DOHH2 (cell line): ENCODE measurements around the gene ATXN7L1.
"Not testable (repeated sequence)": the region's sequence is repeated elsewhere in the genome, so short reads cannot be mapped to it uniquely, and the experiment has no call there.

Experiments
- H3F3A ChIP-seq: fragments of 200-600 bp; sonication (generic), shearing (Covaris generic); 2 replicates; pipeline ENCODE4 v1.6.0; 2016; ENCODE audit warnings: antibody characterized with exemption, mild to moderate bottlenecking; ENCODE audit not compliant: control insufficient read depth, insufficient read depth
- H3K27ac ChIP-seq: fragments of 200-600 bp; sonication (generic); 2 replicates; pipeline ENCODE4 v1.5.1; 2014; ENCODE audit warnings: low read depth, mild to moderate bottlenecking, low read length, moderate library complexity
- H3K27me3 ChIP-seq: fragments of 200-600 bp; sonication (generic); 2 replicates; pipeline ENCODE4 v1.6.1; 2014; ENCODE audit warnings: mild to moderate bottlenecking, low read length, mixed read lengths; ENCODE audit not compliant: control insufficient read depth
- H3K36me3 ChIP-seq: fragments of 200-600 bp; sonication (generic); 2 replicates; pipeline ENCODE4 v1.6.1; 2014; ENCODE audit warnings: mild to moderate bottlenecking, low read length, moderate library complexity, mixed read lengths; ENCODE audit not compliant: control insufficient read depth
- H3K4me1 ChIP-seq: fragments of 200-600 bp; sonication (generic); 2 replicates; pipeline ENCODE4 v1.6.1; 2014; ENCODE audit warnings: mild to moderate bottlenecking, low read length, mixed read lengths; ENCODE audit not compliant: control insufficient read depth
- H3K4me2 ChIP-seq: fragments of 200-600 bp; sonication (generic); 2 replicates; pipeline ENCODE4 v1.6.0; 2014; ENCODE audit warnings: mild to moderate bottlenecking, low read length, moderate library complexity
- H3K4me3 ChIP-seq: fragments of 200-600 bp; sonication (generic); 2 replicates; pipeline ENCODE4 v1.5.1; 2014; ENCODE audit warnings: mild to moderate bottlenecking, low read length, mixed read lengths
- H3K79me2 ChIP-seq: fragments of 200-600 bp; sonication (generic); 2 replicates; pipeline ENCODE4 v1.6.1; 2014; ENCODE audit warnings: mild to moderate bottlenecking, low read length, mixed read lengths; ENCODE audit not compliant: control insufficient read depth
- H3K9me2 ChIP-seq: fragments of 200-600 bp; sonication (generic); replicated peaks from 2 replicates; pipeline ENCODE4 v1.6.1; 2014; ENCODE audit warnings: mild to moderate bottlenecking, low read length, mixed read lengths; ENCODE audit not compliant: control insufficient read depth
- H3K9me3 ChIP-seq: fragments of 200-600 bp; sonication (generic); 2 replicates; pipeline ENCODE4 v1.6.1; 2014; ENCODE audit warnings: antibody characterized with exemption, low read length, mixed read lengths; ENCODE audit not compliant: control insufficient read depth, insufficient read depth
- H4K20me1 ChIP-seq: fragments of 200-600 bp; sonication (generic); 2 replicates; pipeline ENCODE4 v1.6.0; 2014; ENCODE audit warnings: low read depth, mild to moderate bottlenecking, antibody characterized with exemption, low read length, moderate library complexity; ENCODE audit not compliant: control insufficient read depth, insufficient read depth
- EZH2phosphoT487 ChIP-seq: fragments of 200-600 bp; sonication (generic); IDR thresholded peaks from 2 replicates; pipeline ENCODE4 v1.6.1; 2017; ENCODE audit warnings: borderline replicate concordance, mild to moderate bottlenecking, antibody characterized with exemption, low read length, moderate library complexity, mixed read lengths
- TF ChIP-seq, protein P1 (sequence below): fragments of 200-600 bp; sonication (generic); IDR thresholded peaks from one replicate; pipeline ENCODE4 v1.5.1; 2014; ENCODE audit warnings: antibody characterized with exemption, mild to moderate bottlenecking, low read depth, low read length; ENCODE audit not compliant: poor library complexity, severe bottlenecking

Gene ATXN7L1

DNA sequence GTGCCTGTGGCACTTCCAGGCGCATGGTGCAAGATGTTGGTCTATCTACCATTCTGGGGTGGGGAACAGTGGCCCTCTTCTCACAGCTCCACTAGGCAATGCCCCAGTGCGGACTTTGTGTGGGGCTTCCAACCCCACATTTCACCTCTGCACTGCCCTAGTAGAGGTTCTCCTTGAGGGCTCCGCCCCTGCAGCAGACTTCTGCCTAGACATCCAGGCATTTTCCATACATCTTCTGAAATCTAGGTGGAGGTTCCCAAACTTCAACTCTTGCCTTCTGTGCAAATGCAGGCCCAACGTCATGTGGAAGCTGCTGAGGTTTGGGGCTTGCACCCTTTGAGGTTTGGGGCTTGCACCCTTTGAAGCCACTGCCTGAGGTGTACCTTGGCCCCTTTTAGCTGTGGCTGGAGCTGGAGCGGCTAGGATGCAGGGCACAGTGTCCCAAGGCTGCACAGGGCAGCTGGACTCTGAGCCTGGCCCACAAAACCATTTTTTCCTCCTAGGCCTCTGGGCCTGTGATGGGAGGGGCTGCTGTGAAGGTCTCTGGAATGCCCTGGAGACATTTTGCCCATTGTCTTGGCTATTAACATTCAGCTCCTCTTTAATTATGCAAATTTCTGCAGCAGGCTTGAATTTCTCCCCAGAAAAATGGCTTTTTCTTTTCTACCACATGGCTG is 164.5 kb downstream of the ATXN7L1 start:
- H3K4me1 ChIP-seq, result no peaks in the 10 kb centered on the region
- H3K9me3 ChIP-seq, result peaks cover 35% of the 10 kb centered on the region
- H3K27me3 ChIP-seq, result no peaks in the 10 kb centered on the region
- H3F3A ChIP-seq, result no peaks in the 10 kb centered on the region
- no peak overlapping the region for H3K4me2 ChIP-seq
- H3K4me3 ChIP-seq, result no peak overlapping the region
- TF ChIP-seq, protein P1, sequence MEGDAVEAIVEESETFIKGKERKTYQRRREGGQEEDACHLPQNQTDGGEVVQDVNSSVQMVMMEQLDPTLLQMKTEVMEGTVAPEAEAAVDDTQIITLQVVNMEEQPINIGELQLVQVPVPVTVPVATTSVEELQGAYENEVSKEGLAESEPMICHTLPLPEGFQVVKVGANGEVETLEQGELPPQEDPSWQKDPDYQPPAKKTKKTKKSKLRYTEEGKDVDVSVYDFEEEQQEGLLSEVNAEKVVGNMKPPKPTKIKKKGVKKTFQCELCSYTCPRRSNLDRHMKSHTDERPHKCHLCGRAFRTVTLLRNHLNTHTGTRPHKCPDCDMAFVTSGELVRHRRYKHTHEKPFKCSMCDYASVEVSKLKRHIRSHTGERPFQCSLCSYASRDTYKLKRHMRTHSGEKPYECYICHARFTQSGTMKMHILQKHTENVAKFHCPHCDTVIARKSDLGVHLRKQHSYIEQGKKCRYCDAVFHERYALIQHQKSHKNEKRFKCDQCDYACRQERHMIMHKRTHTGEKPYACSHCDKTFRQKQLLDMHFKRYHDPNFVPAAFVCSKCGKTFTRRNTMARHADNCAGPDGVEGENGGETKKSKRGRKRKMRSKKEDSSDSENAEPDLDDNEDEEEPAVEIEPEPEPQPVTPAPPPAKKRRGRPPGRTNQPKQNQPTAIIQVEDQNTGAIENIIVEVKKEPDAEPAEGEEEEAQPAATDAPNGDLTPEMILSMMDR, result no peak
- no peak for TF ChIP-seq EZH2phosphoT487
- no peaks in the 10 kb centered on the region for H3K9me2 ChIP-seq
- no peaks in the 10 kb centered on the region for H3K79me2 ChIP-seq
- no peaks in the 10 kb centered on the region for H3K36me3 ChIP-seq
- no peaks in the 10 kb centered on the region for H4K20me1 ChIP-seq
- H3K27ac ChIP-seq, result no peak overlapping the region

DNA sequence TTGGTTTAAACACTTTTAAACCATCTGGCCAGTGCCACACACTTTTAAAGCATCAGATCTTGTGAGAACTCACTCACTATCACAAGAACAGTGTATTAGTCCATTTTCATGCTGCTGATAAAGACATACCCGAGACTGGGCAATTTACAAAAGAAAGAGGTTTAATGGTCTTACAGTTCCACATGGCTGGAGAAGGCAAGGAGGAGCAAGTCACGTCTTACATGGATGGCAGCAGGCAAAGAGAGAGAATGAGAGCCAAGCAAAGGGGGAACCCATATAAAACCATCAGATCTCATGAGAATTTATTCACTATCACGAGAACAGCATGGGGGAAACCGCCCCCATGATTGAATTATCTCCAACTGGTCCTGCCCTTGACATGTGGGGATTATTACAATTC is 165.7 kb downstream of the ATXN7L1 start:
- H3K9me2 ChIP-seq, H3F3A ChIP-seq, H3K4me1 ChIP-seq, H3K4me2 ChIP-seq, H3K27ac ChIP-seq, H3K27me3 ChIP-seq, H3K36me3 ChIP-seq, H3K4me3 ChIP-seq, H3K79me2 ChIP-seq, H4K20me1 ChIP-seq: not testable (repeated sequence)
- H3K9me3 ChIP-seq, result peaks cover 35% of the 10 kb centered on the region

DNA sequence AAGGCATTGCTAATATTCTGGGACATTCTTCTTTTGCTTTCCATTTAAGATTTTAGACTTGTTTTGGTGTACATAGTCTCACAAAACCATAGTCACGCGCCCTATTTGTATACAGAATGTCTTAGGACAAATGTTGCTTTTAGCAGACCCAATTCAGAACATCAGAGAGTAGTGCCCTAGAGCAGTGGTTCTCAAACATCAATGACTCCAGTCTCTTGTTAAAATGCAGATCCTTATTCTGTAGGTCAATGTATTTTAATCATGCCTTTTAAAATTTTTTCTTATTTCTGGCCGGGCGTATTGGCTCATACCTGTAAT is 167.7 kb downstream of the ATXN7L1 start:
- Histone ChIP-seq H3K4me1 (no peaks in the 10 kb centered on the region), H3K9me2 (no peaks in the 10 kb centered on the region), H4K20me1 (no peaks in the 10 kb centered on the region), H3K4me3 (no peak overlapping the region), H3K36me3 (no peaks in the 10 kb centered on the region), H3K27me3 (no peaks in the 10 kb centered on the region), H3F3A (no peaks in the 10 kb centered on the region), H3K4me2 (no peak overlapping the region), H3K79me2 (no peaks in the 10 kb centered on the region), H3K9me3 (peaks cover 35% of the 10 kb centered on the region), H3K27ac (no peak overlapping the region)
- TF ChIP-seq, protein P1, result no peak
- TF ChIP-seq EZH2phosphoT487, result no peak

DNA sequence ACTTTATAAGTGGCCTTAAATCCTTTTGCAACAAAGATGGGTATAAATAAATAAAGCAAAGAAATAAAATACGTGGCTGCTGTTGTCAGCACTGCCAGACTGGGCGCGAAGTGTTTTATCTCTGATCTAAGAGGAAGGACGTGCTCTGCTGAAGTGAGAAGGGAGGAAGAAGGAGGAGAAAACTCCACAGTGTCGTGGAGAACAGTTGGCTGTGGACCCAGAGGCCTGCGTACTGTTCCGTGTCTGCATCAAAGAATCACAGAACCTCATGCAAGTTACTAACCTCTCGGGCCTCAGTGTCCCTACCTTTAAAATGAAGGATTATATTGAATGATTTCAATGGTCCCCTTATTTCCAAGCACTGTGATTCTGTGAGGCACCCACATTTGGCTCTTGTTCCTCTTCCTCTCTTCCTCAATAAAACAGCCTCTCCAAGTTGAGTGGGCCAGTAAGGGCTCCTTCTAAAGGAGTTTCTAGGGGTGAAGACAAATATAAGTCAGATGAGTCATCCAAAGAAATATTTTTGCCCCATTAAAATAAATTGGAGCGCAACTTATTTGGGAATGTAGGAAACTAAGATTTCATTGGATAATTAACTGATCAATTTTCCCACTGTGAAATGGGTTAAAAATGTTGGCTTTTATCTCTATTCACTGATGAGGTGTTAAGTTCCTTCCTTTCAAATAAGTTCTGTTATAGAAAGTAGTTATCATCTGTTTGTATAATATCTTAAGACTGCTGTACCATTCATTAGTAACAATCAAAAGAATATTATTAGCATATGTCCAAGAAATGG is 168.2 kb downstream of the ATXN7L1 start:
- no peaks in the 10 kb centered on the region for H3K79me2 ChIP-seq
- peaks cover 33% of the 10 kb centered on the region for H3K9me3 ChIP-seq
- no peaks in the 10 kb centered on the region for H3K27me3 ChIP-seq
- H3K27ac ChIP-seq, result no peak overlapping the region
- H3F3A ChIP-seq, result no peaks in the 10 kb centered on the region
- H3K4me1 ChIP-seq, result no peaks in the 10 kb centered on the region
- H3K4me2 ChIP-seq, result no peak overlapping the region
- no peaks in the 10 kb centered on the region for H3K36me3 ChIP-seq
- no peak overlapping the region for H3K4me3 ChIP-seq
- H3K9me2 ChIP-seq, result no peaks in the 10 kb centered on the region
- TF ChIP-seq, protein P1, result no peak
- no peak for TF ChIP-seq EZH2phosphoT487
- H4K20me1 ChIP-seq, result no peaks in the 10 kb centered on the region
